Measurements from ENCODE around the gene SPATC1L. TPM values are rescaled to one million over a fixed set of nuclear protein-coding genes. Genes with fewer than 3 reads are reported as not detected.

Gene SPATC1L
- total and polyA plus RNA-seq, 2 of the 8 experiments (the other 6 are each of a cell fraction or from before 2014, with no cell fraction given) = 24.9 to 50.0 TPM

GRCh38 chr21:46218906-46219590, 34.8 kb upstream of the SPATC1L start:
- H3K79me2 ChIP-seq (ENCODE audit: control insufficient read depth in 1 of 2, insufficient read depth in 2 of 2, low read length in 2 of 2) = peaks cover 0 to 33% of the 10 kb centered on the region in 2 experiments; a peak in 3 of 4 replicates
- no peak for TF ChIP-seq TAF7 (optimal IDR thresholded peaks at IDR 0.05; ENCODE audit: borderline replicate concordance, low read depth, low read length)
- no peak for TF ChIP-seq SP4 (IDR thresholded peaks at IDR 0.05; ENCODE audit: low read length)
- no peak for TF ChIP-seq CBX8 (IDR thresholded peaks at IDR 0.05; ENCODE audit: borderline replicate concordance, low read depth, low read length)
- TF ChIP-seq BRCA1 (IDR thresholded peaks at IDR 0.05; ENCODE audit: low read depth, low read length) = no peak
- no peak for TF ChIP-seq ASH2L (IDR thresholded peaks at IDR 0.05; ENCODE audit: low read length)
- no peak for TF ChIP-seq RXRA (IDR thresholded peaks at IDR 0.05; ENCODE audit: insufficient read depth, low read depth, low read length)
- no peak for TF ChIP-seq RBBP5 (IDR thresholded peaks at IDR 0.05; ENCODE audit: borderline replicate concordance, low read depth, low read length)
- no peak for TF ChIP-seq ATF2 (IDR thresholded peaks at IDR 0.05; ENCODE audit: low read length)
- TF ChIP-seq RNF2 (IDR thresholded peaks at IDR 0.05; ENCODE audit: borderline replicate concordance, low read depth, low read length, missing control alignments, poor library complexity, severe bottlenecking) = no peak
- WGBS, 2 experiments (ENCODE audit: extremely low coverage in 1 of 2, insufficient coverage in 1 of 2, insufficient read length in 1 of 2, insufficient replicate concordance in 2 of 2, low coverage in 1 of 2, low lambda C conversion rate in 2 of 2, missing lambda C conversion rate in 1 of 2) = 94% methylated on average over 15 of the region's 16 CpGs; no CpG with 5 or more reads in 1 of the 2 experiments
- peaks cover 0 to 2% (median 0%) of the 10 kb centered on the region in 4 experiments; a peak in 1 of 7 replicates for H3K4me1 ChIP-seq (replicated peaks in 1 of 4; ENCODE audit: control insufficient read depth in 3 of 4, insufficient read depth in 4 of 4, low read length in 3 of 4)
- no peak overlapping the region for H2BK12ac ChIP-seq (ENCODE audit: low read depth, low read length)
- H2BK120ac ChIP-seq (replicated peaks; ENCODE audit: low read depth, low read length) = no peak overlapping the region
- ChIA-PET CTCF (ENCODE audit: partially characterized antibody) (interaction anchor here (1.0 to 2.0 kb wide), 4 partner anchors 8 to 168 kb away, joined by 3 to 5 read pairs (median 4); no protein-coding TSS in a partner anchor), POLR2A (ENCODE audit: partially characterized antibody) (no interaction called here)
- no peak overlapping the region; the same call in 1 of the 2 replicates for H2BK5ac ChIP-seq (ENCODE audit: low read depth, low read length)
- peaks cover 6 to 40% of the 10 kb centered on the region in 2 experiments for H4K20me1 ChIP-seq (replicated peaks in 1 of 2; ENCODE audit: control insufficient read depth in 1 of 2, insufficient read depth in 2 of 2, low read length in 2 of 2)
- no peak overlapping the region for H3K4me2 ChIP-seq (ENCODE audit: insufficient read depth in 1 of 2, low read depth in 2 of 2, low read length in 2 of 2)
- H4K8ac ChIP-seq (ENCODE audit: extremely low read depth, insufficient read depth, low read length) = no peak overlapping the region
- H3K23me2 ChIP-seq (ENCODE audit: low read depth, low read length) = no peaks in the 10 kb centered on the region
- H4K5ac ChIP-seq (ENCODE audit: insufficient read length, low read depth, low read length) = no peak overlapping the region
- no peak overlapping the region for H3K4ac ChIP-seq (replicated peaks; ENCODE audit: insufficient read length, low read depth, low read length)
- H3K79me1 ChIP-seq (ENCODE audit: low read depth, low read length) = peaks cover 28% of the 10 kb centered on the region
- no peak overlapping the region for H4K91ac ChIP-seq (replicated peaks; ENCODE audit: insufficient read length, low read length)
- no peaks in the 10 kb centered on the region for H3K27me3 ChIP-seq (replicated peaks in 1 of 4; ENCODE audit: control insufficient read depth in 3 of 4, extremely low read depth in 1 of 4, insufficient read depth in 3 of 4, low read length in 3 of 4)
- peaks cover 5 to 23% (median 14%) of the 10 kb centered on the region in 4 experiments; a peak in 5 of 8 replicates for H3K36me3 ChIP-seq (ENCODE audit: control insufficient read depth in 2 of 4, insufficient read depth in 4 of 4, low read length in 3 of 4)
- H3K4me3 ChIP-seq (ENCODE audit: extremely low read depth in 1 of 4, insufficient read depth in 2 of 4, low read depth in 3 of 4, low read length in 4 of 4) = no peak overlapping the region
- no peak overlapping the region for H3K9ac ChIP-seq (replicated peaks in 1 of 4; ENCODE audit: extremely low read depth in 1 of 4, low read depth in 3 of 4, low read length in 3 of 4)
- H2BK20ac ChIP-seq (ENCODE audit: low read length) = no peak overlapping the region
- H3K27ac ChIP-seq (ENCODE audit: low read depth, low read length) = no peak overlapping the region
- no peak overlapping the region for H3K18ac ChIP-seq (ENCODE audit: extremely low read depth, low read length)
- DNase-seq (ENCODE audit: low read depth in 1 of 2, low spot score in 2 of 2) (no peak), FAIRE-seq (no peak)
- H3K56ac ChIP-seq (replicated peaks; ENCODE audit: insufficient read length, low read depth, low read length) = no peak overlapping the region
- H3K14ac ChIP-seq (ENCODE audit: insufficient read length) = no peak overlapping the region
- H3K9me3 ChIP-seq (ENCODE audit: insufficient read depth in 2 of 2, low read depth in 1 of 2, low read length in 1 of 2) = no peaks in the 10 kb centered on the region
- no peak overlapping the region for H2BK15ac ChIP-seq (ENCODE audit: low read length)
- no peak overlapping the region for H3K23ac ChIP-seq (ENCODE audit: insufficient read length)
- H2AK5ac ChIP-seq (ENCODE audit: low read depth, low read length) = no peak overlapping the region
- no peak overlapping the region for H2AFZ ChIP-seq (ENCODE audit: low read length)
